Loucy (cell line): ENCODE results near the gene USP44.

Experiments
- H2AFZ ChIP-seq: fragments of 200-600 bp; sonication (generic); 2 replicates; pipeline ENCODE4 v1.6.0; 2016; ENCODE audit warnings: antibody characterized with exemption, mild to moderate bottlenecking, low read length, moderate library complexity
- H3F3A ChIP-seq: fragments of 200-600 bp; 2 replicates; pipeline ENCODE4 v1.6.0; 2016; ENCODE audit warnings: antibody characterized with exemption, low read depth, mild to moderate bottlenecking
- H3K27me3 ChIP-seq: fragments of 200-600 bp; sonication (generic); 2 replicates; pipeline ENCODE4 v1.6.1; 2014; ENCODE audit warnings: low read length, mild to moderate bottlenecking; ENCODE audit not compliant: insufficient read depth, poor library complexity, severe bottlenecking
- H3K36me3 ChIP-seq: fragments of 200-600 bp; sonication (generic); 2 replicates; pipeline ENCODE4 v1.6.1; 2016; ENCODE audit warnings: low read length; ENCODE audit not compliant: insufficient read depth
- H3K4me1 ChIP-seq: fragments of 200-600 bp; sonication (generic); 2 replicates; pipeline ENCODE4 v1.5.1; 2014; ENCODE audit warnings: low read length, mild to moderate bottlenecking; ENCODE audit not compliant: insufficient read depth, poor library complexity, severe bottlenecking
- H3K4me2 ChIP-seq: fragments of 200-600 bp; sonication (generic); 2 replicates; pipeline ENCODE4 v1.6.0; 2014; ENCODE audit warnings: antibody characterized with exemption, low read length, low read depth, mild to moderate bottlenecking; ENCODE audit not compliant: poor library complexity, severe bottlenecking
- H3K4me3 ChIP-seq: fragments of 200-600 bp; sonication (generic); 2 replicates; pipeline ENCODE4 v1.5.1; 2014; ENCODE audit warnings: low read length, mild to moderate bottlenecking, mixed read lengths; ENCODE audit not compliant: poor library complexity, severe bottlenecking
- H3K79me2 ChIP-seq: fragments of 200-600 bp; sonication (generic); 2 replicates; pipeline ENCODE4 v1.6.1; 2014; ENCODE audit warnings: low read length; ENCODE audit not compliant: insufficient read depth
- H3K9ac ChIP-seq: fragments of 200-600 bp; sonication (generic); 2 replicates; pipeline ENCODE4 v1.6.0; 2014; ENCODE audit warnings: mild to moderate bottlenecking, low read depth, low read length, moderate library complexity; ENCODE audit not compliant: poor library complexity, severe bottlenecking
- H3K9me2 ChIP-seq: fragments of 200-600 bp; sonication (generic); replicated peaks from 2 replicates; pipeline ENCODE4 v1.6.1; 2016; ENCODE audit warnings: low read depth, low read length, mixed read lengths
- H3K9me3 ChIP-seq: fragments of 200-600 bp; sonication (generic); 2 replicates; pipeline ENCODE4 v1.6.1; 2014; ENCODE audit warnings: mild to moderate bottlenecking, antibody characterized with exemption, low read length, low read depth; ENCODE audit not compliant: insufficient read depth
- H4K20me1 ChIP-seq: fragments of 200-600 bp; sonication (generic); 2 replicates; pipeline ENCODE4 v1.6.0; 2014; ENCODE audit warnings: antibody characterized with exemption, low read length, mild to moderate bottlenecking; ENCODE audit not compliant: insufficient read depth, poor library complexity, severe bottlenecking
- EZH2phosphoT487 ChIP-seq: fragments of 200-600 bp; IDR thresholded peaks from 2 replicates; pipeline ENCODE4 v1.6.1; 2018; ENCODE audit warnings: antibody characterized with exemption, mild to moderate bottlenecking, moderate library complexity, borderline replicate concordance
- TF ChIP-seq, protein P1 (sequence below): fragments of 200-600 bp; sonication (generic); conservative IDR thresholded peaks from 2 replicates; pipeline ENCODE4 v1.5.1; 2014; ENCODE audit warnings: mild to moderate bottlenecking, antibody characterized with exemption, low read length

The USP44 gene

DNA sequence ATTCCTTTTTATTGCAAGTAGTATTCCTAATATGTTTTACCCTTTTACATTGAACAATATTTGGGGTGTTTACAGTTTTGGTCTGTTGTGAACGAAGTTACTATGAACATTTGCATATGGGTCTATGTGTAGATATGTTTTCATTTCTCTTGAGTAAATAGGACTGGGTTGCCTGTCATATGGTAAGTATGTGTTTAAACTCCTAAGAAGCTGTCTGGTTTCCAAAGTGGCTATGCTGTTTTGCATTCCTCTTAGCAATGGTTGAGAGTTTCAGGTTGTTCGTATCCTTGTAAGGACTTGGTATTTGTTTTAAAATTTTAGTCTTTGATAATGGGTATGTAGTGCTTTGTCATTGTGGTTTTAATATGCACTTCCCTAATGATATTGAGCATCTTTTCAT is 71.0 kb downstream of the USP44 start:
- Histone ChIP-seq H2AFZ (no peak overlapping the region), H3K9ac (peak overlapping the region; percentile 7), H3K36me3 (peaks cover 37% of the 10 kb centered on the region; the same call in 1 of the 2 replicates), H3K27me3 (no peaks in the 10 kb centered on the region), H3K9me2 (no peaks in the 10 kb centered on the region), H3K4me3 (peak overlapping the region; percentile 40), H3K79me2 (peaks cover 80% of the 10 kb centered on the region), H3K9me3 (no peaks in the 10 kb centered on the region), H3F3A (no peaks in the 10 kb centered on the region), H3K4me1 (peaks cover 57% of the 10 kb centered on the region), H3K4me2 (peak overlapping the region; percentile 87), H4K20me1 (peaks cover 66% of the 10 kb centered on the region)
- TF ChIP-seq EZH2phosphoT487 = no peak
- TF ChIP-seq, protein P1, sequence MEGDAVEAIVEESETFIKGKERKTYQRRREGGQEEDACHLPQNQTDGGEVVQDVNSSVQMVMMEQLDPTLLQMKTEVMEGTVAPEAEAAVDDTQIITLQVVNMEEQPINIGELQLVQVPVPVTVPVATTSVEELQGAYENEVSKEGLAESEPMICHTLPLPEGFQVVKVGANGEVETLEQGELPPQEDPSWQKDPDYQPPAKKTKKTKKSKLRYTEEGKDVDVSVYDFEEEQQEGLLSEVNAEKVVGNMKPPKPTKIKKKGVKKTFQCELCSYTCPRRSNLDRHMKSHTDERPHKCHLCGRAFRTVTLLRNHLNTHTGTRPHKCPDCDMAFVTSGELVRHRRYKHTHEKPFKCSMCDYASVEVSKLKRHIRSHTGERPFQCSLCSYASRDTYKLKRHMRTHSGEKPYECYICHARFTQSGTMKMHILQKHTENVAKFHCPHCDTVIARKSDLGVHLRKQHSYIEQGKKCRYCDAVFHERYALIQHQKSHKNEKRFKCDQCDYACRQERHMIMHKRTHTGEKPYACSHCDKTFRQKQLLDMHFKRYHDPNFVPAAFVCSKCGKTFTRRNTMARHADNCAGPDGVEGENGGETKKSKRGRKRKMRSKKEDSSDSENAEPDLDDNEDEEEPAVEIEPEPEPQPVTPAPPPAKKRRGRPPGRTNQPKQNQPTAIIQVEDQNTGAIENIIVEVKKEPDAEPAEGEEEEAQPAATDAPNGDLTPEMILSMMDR = no peak

DNA sequence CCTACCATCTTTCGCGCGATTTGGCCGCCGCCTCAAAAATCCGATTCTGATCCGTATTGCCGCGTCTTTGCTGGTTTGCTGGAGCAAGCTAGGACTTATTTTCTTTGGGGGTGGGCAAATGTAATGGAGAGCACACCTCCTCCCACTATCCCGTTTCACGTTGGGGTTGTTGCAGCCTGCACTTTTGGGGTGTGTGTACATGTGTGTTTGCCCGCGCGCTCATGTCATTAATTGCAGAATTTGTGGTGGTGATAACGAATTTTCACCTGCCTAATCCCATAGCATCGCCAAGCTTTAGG is 76.7 kb downstream of the USP44 start:
- TF ChIP-seq EZH2phosphoT487 = no peak
- TF ChIP-seq, protein P1 = no peak
- Histone ChIP-seq H3K4me1 (peaks cover 54% of the 10 kb centered on the region), H3K9me2 (no peaks in the 10 kb centered on the region), H3K79me2 (peaks cover 57% of the 10 kb centered on the region), H3K27me3 (no peaks in the 10 kb centered on the region), H3F3A (no peaks in the 10 kb centered on the region), H3K9me3 (no peaks in the 10 kb centered on the region), H3K4me2 (peak overlapping the region; percentile 87), H2AFZ (peak overlapping the region; percentile 99; the same call in 1 of the 2 replicates), H3K9ac (peak overlapping the region; percentile 96), H3K4me3 (peak overlapping the region; percentile 89), H4K20me1 (peaks cover 39% of the 10 kb centered on the region), H3K36me3 (peaks cover 21% of the 10 kb centered on the region; the same call in 1 of the 2 replicates)

DNA sequence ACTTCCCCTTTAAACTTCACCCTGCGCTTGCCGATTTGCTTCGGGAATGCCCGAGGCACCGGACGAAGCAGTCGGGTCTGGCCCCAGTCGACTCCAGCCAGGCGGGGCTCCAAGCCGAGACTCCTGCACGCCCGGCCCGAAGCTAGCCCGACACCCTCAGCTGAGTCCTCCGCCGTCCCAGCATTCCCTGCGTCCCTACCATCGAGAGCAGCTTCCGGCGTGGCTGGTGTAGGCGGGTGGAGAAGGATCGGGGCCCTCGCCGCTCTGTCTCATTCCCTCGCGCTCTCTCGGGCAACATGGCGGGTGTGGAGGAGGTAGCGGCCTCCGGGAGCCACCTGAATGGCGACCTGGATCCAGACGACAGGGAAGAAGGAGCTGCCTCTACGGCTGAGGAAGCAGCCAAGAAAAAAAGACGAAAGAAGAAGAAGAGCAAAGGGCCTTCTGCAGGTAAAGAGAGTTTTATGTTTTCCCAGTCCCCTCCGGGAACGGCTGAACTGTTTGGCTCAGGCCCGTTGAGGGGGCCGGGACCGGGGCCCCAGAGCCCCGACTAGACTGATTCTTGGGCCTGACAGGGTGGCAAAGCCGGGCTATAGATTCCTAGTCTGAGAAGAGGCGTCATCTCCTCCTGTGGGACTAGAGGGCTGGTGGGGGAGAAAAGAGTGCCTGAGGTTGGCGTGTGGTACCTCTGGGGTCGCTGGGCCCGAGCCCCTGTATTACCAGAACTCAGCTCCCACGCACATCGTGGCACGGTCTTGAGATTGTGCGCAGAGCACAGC is 77.2 kb downstream of the USP44 start, which contains the start of gene METAP2:
Gene METAP2, plus strand, starts transcription at position 269 of the 776 bp plus-strand sequence. Its CDS starts 28 bp downstream, at position 297.
- Histone ChIP-seq H3K4me1 (peaks cover 48% of the 10 kb centered on the region), H3K9me2 (no peaks in the 10 kb centered on the region), H4K20me1 (peaks cover 39% of the 10 kb centered on the region), H3K4me2 (peak within 1 kb of the TSS; percentile 87), H3K9ac (peak within 1 kb of the TSS; percentile 96), H3K36me3 (peaks cover 21% of the 10 kb centered on the region; the same call in 1 of the 2 replicates), H3K9me3 (no peaks in the 10 kb centered on the region), H3K79me2 (peaks cover 51% of the 10 kb centered on the region), H3F3A (no peaks in the 10 kb centered on the region), H3K4me3 (peak within 1 kb of the TSS; percentile 89), H2AFZ (peak within 1 kb of the TSS; percentile 99), H3K27me3 (no peaks in the 10 kb centered on the region)
- TF ChIP-seq, protein P1 = no peak
- TF ChIP-seq EZH2phosphoT487 = no peak
